ENCODE measurements around the gene EIF3D.

The EIF3D gene

DNA sequence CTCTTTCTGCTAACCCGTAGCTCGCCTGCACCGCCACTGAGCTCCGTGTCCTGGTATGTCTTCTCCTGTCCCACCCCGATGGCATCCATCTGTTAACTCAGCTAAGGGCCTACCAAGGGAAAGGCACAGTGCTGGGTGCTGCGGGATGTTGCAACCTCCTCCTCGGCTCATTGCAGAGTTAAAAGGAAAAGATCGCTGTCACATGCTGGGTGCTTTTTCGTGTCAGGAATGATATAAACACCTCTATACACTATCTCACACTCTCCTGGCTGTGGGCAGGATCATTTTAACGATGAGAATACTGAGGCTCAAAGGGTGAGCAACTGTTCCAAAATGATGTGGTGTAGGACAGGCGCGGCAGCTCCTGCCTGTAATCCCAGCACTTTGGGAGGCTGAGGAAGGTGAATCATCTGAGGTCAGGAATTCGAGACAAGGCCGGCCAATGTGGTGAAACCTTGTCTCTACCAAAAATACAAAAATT lies 57.6 kb downstream of the EIF3D start:
- intact Hi-C loops (cut with DNase I), result loop anchor here (2.0 kb wide), 1 partner anchor 171 kb away; no protein-coding TSS in a partner anchor
- no peak for DNase-seq

DNA sequence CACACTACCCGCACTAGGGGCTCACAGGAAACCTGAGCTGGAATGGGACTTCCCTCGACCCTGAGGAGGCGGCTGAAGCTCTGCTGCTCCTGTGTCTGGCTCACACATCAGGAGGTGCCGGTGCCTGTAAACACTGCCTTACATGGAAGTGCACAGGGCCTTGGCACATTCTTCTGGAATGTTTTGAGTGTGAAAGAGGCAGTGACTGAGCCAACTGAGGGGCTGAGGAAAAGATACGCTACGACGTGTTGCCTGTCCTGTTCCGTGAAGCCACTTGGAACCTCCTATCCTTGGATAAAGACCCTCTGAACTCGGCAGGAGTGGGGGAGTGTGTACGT lies 58.0 kb downstream of the EIF3D start:
- intact Hi-C loops (cut with DNase I), result loop anchor here (2.0 kb wide), 1 partner anchor 170 kb away; no protein-coding TSS in a partner anchor
- DNase-seq, result no peak

DNA sequence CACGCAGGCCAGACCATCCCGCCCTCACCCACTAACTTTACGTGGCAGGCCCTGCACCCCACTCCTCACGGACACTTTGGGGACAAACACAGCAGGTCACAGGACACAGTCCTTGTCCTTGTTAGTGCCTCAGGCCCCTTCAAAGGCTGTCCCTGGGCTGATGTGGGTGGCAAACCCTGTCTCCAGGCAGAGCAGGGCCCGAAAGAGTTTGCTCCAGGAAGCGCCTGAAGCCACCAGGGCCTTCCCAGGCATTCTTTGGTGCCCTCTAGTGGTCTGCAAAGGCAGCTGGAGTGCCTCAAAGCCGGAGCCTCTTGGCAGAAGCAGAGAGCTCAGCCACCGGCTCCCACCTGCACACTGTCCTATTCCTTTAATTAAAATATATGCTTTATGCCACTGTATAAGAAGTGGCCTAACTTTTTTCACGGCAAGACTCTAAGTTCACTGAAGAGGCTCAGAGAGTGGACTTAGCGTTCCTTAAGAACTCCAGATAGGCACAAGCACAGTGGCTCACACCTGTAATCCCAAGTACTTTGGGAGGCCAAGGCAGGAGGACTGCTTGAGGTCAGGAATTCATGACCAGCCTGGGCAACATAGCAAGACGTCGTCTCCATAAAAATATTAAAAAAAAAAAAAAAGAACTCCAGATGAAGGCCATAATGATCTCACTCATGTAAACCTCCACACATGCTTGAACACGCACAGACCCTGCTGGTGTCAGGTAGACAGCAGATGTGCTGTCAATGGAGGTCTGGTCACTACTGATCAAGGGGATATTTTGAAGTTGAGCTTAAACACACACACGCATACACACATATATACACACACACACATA lies 58.6 kb downstream of the EIF3D start:
- intact Hi-C loops (cut with DNase I), result loop anchor here (2.0 kb wide), 1 partner anchor 170 kb away; no protein-coding TSS in a partner anchor

DNA sequence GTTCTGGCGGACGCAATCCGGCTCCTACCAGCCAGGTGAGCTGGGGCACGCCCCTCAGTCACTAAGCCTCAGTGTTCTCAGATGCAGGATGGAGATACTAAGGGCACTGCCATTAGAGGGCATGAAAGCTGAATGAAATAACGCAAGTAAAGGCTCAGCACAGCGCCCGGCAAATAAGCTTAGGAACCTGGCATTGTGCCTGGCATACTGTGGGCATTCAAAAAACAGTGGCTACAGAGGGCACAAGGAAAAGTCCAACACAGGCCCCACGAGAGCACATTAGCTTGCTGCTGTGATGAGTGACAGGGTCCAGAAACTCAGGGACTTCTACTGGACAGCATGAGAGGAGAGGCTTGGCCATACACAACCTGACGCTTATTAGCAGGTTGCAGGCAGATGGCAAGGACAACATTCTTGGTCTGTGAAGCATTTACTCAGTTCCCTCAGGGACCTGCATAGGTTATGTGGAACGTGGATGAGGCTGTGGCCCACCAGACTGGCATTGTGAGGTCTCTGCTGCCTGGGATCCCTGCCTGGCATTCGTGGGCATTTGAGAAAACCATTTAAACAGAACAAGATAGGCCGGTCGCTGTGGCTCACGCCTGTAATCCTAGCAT lies 59.8 kb downstream of the EIF3D start:
- intact Hi-C loops (cut with DNase I), result no loop called here
- DNase-seq, result peak in 1 of 42 donors; percentile 22

More for the DNA sequence above, 58.6 kb downstream of the EIF3D start:
- peak; percentile 62 to 93 (median 86) for DNase-seq

DNA sequence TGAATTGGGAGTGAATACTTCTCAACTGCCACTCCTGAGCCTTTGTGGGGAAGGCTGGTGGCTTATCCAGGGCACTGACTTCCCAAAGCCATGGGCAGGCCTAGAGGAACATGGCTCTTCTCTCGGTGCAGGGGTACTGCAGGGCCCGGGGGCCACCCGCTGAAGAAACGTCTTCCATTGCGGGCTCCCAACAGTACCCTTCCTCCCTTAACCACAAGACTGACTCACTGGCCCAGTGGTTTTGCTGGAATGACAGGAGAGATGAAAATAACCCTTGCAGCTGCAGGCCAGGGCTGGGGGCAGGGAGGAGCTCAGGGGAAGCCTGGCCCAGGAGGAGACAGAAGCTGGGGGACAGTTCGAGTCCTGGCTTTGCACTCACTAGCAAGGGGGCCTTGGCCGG lies 61.0 kb downstream of the EIF3D start:
- DNase-seq, result no peak
- intact Hi-C loops (cut with DNase I), result no loop called here

DNA sequence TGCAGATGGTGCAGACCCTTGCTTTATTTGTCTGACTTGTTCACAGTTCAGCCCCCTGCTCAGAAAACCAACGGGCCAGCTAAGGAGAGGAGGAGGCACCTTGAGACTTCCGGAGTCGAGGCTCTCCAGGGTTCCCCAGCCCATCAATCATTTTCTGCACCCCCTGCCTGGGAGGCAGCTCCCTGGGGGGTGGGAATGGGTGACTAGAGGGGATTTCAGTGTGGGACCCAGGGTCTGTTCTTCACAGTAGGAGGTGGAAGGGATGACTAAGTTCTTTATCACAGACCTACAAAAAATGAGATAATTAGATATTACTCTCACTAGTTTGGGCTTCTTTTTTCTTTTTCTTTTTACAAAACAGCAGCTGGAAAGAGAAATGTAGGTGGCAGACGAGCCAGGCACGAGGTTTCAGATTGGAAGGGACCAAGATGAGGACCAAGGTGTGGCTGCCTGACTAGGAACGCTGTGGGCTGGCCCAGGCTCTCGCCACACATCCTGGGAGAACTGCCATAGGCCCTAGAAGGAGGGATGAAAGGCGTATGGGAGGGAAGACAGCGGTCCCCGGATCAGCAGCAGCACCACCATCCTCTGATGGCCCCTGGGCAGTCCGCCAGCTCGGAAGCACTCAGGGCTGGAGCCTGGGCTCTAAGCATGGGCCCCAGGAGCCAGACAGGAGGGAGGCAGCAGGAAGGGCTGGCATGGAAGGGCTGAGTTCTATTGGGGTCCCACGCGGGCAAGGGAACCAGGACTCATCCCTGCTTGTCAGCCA lies 61.7 kb downstream of the EIF3D start:
- DNase-seq, result no peak
- intact Hi-C loops (cut with DNase I), result no loop called here

DNA sequence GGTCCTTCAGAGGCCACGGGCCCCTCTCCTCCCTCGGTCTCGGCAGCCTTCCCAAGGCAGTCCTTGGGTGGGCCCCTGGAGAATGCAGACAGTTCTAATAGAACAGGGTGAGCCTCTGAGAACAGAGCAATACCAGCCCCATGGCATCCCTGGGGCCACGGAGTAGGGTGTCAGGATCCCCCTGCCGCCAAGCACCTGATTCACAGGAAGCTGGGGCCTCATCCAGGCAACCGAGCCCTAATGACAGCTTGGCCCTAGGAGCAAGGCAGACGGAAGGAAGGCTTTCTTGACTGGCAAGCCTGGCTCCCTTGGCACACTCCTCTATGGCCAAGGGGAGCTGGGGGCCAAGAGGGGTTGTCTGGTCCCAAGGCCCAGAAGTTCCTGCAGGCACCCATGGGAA lies 62.7 kb downstream of the EIF3D start:
- intact Hi-C loops (cut with DNase I), result no loop called here

DNA sequence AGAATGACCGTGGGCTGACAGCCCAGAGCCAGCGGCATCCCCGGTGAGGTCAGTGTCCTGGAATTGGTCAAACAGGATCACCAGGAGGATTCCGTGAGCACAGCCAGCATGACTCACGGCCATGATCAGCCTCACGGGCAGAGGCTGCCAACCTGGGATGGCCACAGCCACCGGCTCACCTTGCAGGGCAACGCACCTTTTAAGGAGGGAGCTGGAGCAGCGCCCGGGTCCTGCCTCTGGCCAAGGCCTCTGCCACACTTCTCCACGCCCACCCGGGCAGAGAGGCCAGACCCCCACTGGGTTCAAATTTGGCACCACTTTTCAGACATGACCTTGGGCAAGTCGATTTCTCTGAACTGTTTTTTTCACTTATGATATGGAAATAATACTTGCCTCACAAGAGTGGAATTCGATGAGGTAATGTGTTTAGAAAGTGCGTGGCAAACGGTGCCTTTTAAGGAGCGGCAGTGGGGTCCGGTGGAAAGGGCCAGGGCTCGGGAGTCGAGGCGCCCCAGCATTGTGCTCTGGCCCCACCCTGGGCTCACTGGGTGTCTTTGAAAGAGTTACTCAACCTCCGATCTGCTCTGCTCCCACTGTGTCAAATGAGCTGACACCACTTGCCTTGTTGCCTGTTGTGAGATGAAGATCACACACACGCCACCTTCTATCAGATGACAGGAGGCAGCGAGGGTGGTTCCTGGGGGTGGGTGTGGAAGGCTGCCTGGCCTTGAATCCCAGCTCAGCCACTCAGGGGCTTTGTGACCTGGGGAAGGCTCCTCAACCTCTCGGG lies 63.5 kb downstream of the EIF3D start:
- intact Hi-C loops (cut with DNase I), result no loop called here
- peak in 34 of 42 donors; percentile 31 to 83 (median 57) for DNase-seq

More for the DNA sequence above, 62.7 kb downstream of the EIF3D start:
- DNase-seq, result no peak

DNA sequence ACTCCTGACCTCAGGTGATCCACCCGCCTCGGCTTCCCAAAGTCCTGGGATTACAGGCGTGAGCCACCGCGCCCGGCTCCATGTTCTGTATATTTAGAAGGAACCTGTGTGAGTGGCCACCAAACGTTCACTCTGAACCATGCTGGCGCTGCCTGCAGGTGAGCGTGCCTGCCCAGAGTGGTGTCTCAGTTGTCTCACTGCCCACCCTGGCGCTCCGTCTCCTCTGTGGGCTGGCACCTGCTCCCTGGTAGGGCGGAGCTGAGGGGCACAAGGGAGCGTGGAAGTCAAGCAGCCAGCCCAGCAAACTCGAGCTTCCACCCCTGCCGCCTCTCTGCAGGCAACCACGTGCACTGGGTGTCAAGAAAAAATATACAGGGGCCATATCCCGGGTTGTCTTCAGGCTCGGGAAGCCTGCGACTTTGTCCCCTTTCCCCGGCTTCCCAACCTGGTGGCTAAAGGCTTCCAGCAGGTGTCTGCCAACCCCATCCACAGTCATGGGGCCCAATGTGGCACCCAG lies 64.2 kb downstream of the EIF3D start:
- DNase-seq, result no peak
- intact Hi-C loops (cut with DNase I), result no loop called here

DNA sequence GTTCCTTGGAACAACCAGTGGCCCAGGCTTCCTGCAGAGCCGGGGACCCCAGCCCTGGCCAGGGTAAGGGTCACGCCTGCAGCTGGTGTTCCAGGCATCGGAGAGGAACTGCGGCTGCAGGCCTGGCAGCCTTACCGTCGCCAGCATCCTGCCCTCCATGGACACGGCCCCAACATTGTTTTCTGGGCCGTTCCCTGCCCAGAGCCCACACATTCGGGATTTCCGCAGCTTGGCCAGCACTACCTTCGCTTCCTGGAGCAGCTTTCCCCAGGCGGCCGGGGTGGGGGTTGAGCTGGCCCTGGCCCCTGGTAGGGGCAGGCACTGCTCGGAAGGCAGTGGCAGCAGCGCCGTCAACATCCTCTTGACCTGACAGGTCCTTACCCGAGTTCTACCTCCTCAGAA lies 65.2 kb downstream of the EIF3D start:
- intact Hi-C loops (cut with DNase I), result no loop called here
- DNase-seq, result peak in 2 of 42 donors; percentile 22 to 24

DNA sequence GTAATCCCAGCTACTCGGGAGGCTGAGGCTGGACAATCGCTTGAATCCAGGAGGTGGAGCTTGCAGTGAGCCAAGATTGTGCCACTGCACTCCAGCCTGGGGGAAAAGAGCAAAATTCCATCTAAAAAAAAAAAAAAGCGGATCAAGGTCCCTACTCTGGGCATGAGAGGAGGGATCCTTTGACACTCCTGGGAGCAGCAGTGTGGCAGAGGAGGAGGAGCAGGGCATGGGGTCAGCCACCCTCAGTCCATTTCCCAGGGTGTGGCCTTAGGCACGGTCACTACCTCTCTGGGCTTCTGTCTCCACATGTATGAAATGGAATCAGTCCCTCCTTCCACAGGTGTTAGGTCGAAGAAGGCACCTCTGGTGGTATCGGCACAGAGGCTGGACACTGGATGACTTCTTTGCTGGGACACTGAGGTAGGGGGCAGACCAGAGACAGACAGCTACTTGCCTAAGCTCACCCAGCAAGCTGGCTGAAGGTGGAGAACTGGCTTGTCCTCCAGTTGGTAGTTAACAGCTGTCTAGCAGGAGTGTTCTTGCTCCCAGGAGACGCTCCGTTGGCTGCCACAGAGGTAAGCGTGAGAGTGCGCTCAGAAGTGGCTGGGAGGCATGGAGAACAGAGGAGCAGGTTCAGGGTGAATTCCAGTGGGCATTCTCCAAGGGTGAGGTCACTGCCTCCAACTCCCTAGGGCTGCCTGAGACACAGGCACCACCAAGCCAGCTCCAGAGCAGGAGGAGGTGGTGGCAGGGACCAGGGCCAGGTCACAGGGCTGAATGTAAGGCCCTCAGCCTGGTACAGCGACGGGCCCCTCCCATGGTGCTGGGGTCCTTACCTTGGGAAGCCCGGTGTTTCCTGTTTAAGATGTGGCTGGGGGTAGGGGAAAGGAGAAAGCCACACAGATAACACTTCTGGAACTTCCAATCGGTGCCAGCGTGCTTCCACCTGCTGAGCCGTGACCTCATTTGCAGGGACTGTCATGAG lies 67.0 kb downstream of the EIF3D start:
- no peak for DNase-seq
- intact Hi-C loops (cut with DNase I), result no loop called here
